Fibroblast of villous mesenchyme (primary cell): ENCODE measurements around the gene KDM4C. TPM values are rescaled to one million over a fixed set of nuclear protein-coding genes. Genes with fewer than 3 reads are reported as not detected.

Experiments used
- DNase-seq: peaks from one replicate; pipeline ENCODE4 v3.0.0-alpha.2; 2010; ENCODE audit warnings: low read depth
- H3K4me3 ChIP-seq: 2 replicates; pipeline ENCODE4 v1.5.1; 2011; ENCODE audit warnings: low read depth, mild to moderate bottlenecking, low read length
- total RNA-seq: library from RNA; depleted of rRNA; stranded (reverse); fragments of >200 nt; gene quantifications from 2 replicates; pipeline ENCODE4 v1.2.3, GENCODE V29; 2012
- TF ChIP-seq, protein P1 (sequence below): IDR thresholded peaks from 2 replicates; pipeline ENCODE4 v1.5.1; 2012; ENCODE audit warnings: low read depth, mild to moderate bottlenecking, low read length; ENCODE audit not compliant: insufficient read depth

KDM4C gene
- total RNA-seq, 1 donor: 31.1 TPM

- DNase-seq: no peak
- no peak overlapping the region for H3K4me3 ChIP-seq
- TF ChIP-seq, protein P1, sequence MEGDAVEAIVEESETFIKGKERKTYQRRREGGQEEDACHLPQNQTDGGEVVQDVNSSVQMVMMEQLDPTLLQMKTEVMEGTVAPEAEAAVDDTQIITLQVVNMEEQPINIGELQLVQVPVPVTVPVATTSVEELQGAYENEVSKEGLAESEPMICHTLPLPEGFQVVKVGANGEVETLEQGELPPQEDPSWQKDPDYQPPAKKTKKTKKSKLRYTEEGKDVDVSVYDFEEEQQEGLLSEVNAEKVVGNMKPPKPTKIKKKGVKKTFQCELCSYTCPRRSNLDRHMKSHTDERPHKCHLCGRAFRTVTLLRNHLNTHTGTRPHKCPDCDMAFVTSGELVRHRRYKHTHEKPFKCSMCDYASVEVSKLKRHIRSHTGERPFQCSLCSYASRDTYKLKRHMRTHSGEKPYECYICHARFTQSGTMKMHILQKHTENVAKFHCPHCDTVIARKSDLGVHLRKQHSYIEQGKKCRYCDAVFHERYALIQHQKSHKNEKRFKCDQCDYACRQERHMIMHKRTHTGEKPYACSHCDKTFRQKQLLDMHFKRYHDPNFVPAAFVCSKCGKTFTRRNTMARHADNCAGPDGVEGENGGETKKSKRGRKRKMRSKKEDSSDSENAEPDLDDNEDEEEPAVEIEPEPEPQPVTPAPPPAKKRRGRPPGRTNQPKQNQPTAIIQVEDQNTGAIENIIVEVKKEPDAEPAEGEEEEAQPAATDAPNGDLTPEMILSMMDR: no peak
Observed at GRCh38 chr9:7097040-7097715, 339.4 kb downstream of the KDM4C start.

DNA sequence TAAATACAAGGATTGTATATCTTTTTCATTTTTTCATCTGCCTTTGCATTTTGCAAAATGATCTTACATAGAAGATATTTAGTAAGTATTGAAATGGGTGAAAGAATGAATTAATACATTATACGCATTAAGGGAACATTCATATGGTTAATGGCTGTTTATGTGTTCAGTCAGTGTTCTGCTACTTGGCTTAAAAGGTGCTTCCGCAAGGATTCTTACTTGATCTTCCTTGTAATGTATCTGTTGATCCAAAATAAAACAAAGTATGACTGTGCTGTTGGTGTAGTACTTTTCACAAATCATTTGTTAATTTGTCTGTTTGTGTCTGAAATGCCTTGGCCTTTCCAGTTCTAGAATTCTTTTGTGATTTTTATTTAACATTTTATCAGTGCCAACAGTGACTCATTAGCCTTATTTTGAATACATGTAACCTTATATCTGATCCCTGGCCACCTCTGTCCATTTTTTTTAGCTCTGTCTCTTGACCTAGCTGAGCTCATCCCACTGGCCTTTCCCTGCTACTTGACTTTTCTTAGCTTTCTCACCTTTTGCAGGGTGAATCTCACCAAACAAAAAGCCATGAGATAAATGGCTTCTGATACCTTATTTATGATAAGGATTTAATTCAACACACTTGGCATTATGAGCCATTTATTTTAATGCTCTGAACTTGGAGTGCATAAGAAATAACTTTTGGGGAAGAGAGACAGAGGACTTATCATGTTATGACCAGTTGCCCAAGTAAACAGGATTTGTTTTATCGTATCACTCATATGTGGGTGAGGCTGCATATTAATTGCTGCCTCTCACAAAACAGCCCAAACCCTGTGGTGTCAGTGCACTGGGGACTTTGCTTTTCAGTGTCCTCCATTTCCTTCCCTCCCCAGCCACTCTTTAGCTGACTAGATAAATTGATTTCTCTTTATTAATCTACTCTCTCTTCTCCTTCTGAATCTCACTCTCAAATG, 340.3 kb downstream of the KDM4C start:
- TF ChIP-seq, protein P1: no peak
- H3K4me3 ChIP-seq: no peak overlapping the region
- peak; percentile 13 for DNase-seq

GRCh38 chr9:7103367-7103766, 345.6 kb downstream of the KDM4C start:
- no peak overlapping the region for H3K4me3 ChIP-seq
- TF ChIP-seq, protein P1: no peak
- peak; percentile 13 for DNase-seq

DNA sequence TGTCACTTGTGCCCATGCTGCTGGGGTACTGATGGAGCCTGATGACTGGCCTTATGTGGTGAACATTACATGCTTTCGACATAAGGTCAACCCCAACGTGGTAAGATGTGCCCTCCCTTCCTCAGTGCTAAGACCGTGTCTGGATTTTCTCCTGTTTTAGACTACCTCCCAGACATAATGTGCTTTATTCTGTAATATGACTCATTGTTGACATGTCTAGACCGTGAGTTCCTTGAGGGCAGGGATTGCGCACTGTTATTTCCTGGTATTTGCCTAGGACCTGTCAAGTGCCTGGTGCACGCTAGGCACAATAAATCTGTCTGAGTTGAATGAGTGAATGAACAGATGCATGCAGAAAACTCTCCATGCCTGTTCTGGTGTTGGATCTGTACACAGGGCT, 346.0 kb downstream of the KDM4C start:
- TF ChIP-seq, protein P1: no peak
- H3K4me3 ChIP-seq: no peak overlapping the region
- peak; percentile 59 for DNase-seq

GRCh38 chr9:7104625-7105024, 346.9 kb downstream of the KDM4C start:
- H3K4me3 ChIP-seq: no peak overlapping the region

DNA sequence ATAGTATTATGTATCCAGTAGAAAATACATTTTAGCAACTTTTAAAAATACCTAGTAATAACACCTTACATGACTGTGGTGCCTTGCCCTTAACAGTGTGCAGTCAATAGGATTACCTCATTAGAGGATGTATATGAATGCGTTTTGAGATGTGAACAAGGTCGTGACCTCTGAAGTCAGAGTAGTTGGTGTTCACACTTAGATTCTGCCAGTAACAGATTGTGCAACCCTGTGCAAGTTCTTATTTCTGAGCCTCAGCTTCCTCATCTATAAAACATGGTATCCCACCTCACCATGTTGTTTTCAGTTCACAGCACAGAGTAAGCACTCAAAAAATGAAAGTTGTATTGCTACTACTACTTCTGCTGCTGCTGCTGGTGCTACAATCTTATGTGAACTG, 347.3 kb downstream of the KDM4C start:
- no peak for DNase-seq
- TF ChIP-seq, protein P1: no peak
- H3K4me3 ChIP-seq: no peak overlapping the region

More at GRCh38 chr9:7104625-7105024, 346.9 kb downstream of the KDM4C start:
- DNase-seq: no peak
- TF ChIP-seq, protein P1: no peak
